Right lobe of liver (tissue), 4 donors: ENCODE data around the gene BCCIP.

ENCODE experiments used
- POLR2A ChIP-seq: fragments of 450-650 bp; IDR thresholded peaks from one replicate; pipeline ENCODE4 v1.6.1; 2017; ENCODE audit warnings: antibody characterized with exemption, mild to moderate bottlenecking
- TF ChIP-seq, protein P1 (sequence below), 4 donors: fragments of 200-600 bp in 3 of 4; fragments of 450-650 bp in 1 of 4; IDR thresholded peaks; one replicate each; pipeline versions ENCODE4 v1.5.1 to v1.8.0; 2016 to 2022; ENCODE audit warnings: antibody characterized with exemption in 4 of 4, mild to moderate bottlenecking in 2 of 4
- donor health status: DM: no; HTN: no; CAD: no.
- donor health status: DM: no; HTN: no; CAD: no.
- donor health status: DM: no; HTN: yes; CAD: no.

- TF ChIP-seq POLR2A: no peak
- TF ChIP-seq, protein P1, sequence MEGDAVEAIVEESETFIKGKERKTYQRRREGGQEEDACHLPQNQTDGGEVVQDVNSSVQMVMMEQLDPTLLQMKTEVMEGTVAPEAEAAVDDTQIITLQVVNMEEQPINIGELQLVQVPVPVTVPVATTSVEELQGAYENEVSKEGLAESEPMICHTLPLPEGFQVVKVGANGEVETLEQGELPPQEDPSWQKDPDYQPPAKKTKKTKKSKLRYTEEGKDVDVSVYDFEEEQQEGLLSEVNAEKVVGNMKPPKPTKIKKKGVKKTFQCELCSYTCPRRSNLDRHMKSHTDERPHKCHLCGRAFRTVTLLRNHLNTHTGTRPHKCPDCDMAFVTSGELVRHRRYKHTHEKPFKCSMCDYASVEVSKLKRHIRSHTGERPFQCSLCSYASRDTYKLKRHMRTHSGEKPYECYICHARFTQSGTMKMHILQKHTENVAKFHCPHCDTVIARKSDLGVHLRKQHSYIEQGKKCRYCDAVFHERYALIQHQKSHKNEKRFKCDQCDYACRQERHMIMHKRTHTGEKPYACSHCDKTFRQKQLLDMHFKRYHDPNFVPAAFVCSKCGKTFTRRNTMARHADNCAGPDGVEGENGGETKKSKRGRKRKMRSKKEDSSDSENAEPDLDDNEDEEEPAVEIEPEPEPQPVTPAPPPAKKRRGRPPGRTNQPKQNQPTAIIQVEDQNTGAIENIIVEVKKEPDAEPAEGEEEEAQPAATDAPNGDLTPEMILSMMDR (IDR thresholded peaks at IDR 0.05): no peak
Observed at GRCh38 chr10:125783408-125783807, 39.9 kb upstream of the BCCIP start.
